GM21529 (cell line): ENCODE data around the gene MAFG.
A peak's percentile ranks its signal among the peaks of the same experiment; 100 is the strongest.

Source experiments
- ATAC-seq: cut with Tn5 transposase; IDR thresholded peaks from one replicate; pipeline ENCODE4 v1.9.1; 2021; ENCODE audit not compliant: unreplicated experiment

Gene MAFG

DNA sequence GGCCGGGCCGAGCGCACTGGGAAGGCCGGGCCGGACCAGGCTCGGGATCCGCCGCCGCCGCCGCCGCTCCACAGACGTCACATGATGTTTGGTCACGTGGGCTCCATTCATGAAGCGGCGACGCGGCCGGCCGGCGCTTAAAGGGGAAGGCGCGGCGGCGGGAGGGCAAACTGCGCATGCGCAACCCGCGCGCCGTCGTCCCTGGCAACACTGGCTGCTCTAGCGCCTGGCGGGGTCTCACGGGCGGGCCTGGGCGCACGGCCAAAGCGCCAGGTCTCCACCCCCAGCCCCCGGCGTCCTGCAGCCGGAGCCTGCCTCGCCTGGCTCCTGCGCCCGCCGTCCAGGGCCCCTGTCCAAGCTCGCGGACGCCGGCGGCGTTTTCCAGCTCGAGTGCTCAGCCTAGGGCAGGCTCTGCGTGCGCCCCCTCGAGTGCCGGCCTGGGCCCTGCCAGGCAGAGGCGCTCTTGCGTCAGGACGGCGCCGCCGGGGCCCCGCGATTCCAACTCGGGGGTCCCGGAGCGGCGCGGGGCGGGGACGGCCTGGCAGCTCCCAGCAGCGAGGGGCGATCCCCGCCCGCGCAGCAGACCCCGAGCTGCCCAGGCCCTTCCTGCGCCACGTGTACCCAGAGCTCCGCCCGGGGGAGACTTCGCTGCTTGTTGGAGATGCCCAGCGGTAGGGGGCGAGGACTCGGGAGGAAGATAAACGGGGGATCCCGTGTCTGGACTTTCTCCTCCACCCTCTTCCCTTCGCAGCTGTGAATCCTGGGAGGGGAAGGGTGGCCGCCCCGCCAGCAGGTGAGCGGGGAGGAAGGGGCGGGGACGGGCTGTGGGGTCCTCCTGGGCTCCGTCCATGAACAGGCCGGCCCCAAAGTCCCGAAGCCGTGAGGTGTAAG is at the start of gene MAFG:
MAFG (minus strand) TSS at position 83 of the 891 bp plus-strand sequence. CDS start 4,550 bp downstream, outside the sequence.
- peak; percentile 54 for ATAC-seq

DNA sequence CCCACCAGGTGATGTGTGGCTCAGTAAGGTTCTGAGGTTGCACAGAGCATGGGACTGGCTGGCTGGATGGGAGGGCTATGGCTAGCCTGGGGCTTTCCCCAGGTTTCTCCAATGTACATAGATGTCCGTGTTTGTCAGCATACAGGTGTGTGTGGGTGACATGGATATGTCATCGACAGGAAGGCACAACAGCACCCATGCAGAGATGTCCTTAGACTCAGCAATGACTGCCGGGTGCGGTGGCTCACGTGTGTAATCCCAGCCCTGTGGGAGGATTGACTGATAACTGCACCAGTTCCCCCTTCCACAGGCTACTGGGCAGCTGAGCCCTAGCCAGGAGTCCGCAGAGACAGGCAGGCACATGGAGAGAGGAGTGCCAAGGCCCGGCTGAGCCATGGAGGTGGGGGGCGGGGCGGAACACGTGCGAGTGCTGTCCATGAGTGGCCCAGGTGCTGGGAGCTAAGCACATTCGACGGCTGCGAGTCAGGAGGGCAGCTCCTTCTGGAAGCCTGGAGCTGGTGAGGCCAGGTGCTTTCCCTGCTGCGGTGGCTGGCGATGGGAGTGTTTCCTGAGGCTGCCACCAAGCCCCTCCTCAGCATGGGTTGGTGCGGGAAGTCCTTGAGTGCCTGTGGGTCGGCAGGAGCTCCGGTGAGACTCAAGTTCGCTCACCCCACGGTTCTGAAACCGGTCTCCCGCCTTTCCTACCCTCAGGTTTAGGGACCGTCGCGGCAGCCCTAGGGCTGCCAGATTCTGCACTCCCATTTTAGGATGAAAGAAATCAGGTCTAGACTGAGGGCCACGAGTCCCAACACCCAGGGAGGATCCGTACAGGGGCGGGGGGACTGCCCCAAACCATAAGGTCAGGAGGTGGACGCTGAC is 49.0 kb upstream of the MAFG start:
- peak; percentile 20 for ATAC-seq

DNA sequence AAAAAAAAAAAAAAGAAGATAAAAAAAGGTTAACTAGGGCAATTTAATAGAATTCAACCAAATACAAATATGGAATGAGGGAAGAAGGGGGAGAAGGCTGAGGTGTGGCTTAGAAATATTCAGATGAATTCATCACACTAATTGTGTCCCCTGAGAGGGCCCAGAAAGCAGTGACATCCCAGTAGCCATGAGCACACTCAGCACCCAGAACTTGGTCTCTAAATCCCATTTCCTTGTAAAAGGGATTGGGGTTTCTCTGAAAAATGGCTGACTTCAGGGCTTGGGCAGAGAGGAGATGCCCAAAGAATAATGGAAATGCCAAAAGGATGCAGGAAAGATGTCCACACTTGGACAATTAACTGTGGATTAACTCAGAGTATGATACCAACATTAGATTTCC is 45.9 kb upstream of the MAFG start:
- ATAC-seq = no peak

DNA sequence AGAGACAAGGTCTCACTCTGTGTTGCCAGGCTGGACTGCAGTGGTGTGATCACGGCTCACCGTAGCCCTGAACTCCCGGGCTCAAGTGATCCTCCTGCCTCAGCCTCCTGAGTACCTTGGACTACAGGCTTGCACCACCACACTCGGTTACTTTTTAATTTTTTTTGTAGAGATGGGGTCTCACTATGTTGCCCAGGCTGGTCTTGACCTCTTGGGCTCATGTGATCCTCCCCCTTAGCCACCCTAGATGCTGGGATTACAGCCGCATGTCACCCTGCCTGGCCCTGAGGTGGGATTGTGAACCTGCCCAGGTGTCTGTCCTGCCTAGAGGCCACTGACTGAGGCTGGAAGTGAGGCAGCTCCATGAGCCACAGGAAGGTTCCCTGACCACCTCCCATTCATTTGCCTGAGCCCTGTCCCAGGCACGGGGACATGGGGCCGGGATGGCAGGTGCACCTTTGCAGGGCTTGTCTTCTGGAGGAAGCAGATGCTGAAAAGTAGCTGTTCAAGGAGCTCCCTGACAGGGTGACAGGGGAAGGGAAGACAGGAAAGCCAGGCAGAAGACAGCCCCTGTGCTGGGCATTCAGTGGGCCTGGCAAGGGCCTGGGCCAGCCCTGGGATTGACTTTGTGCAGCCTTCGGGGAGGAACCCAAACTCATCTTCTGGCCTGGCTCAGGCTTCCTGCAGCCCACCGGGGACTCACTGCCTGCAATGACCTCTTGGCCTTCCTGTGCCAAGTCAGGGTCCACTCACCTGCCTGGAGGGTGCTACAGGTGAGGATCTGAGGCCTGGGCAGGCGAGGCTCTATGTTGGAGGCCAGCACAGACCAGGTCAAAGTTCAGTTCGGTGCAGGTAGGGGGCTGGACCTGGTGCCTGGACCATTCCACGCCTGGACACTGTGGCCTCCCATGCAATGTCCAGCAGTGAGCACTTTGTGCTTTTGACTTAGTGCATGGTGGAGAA is 41.6 kb upstream of the MAFG start:
- no peak for ATAC-seq

- no peak for ATAC-seq
Measured at GRCh38 chr17:81968396-81968745, 40.8 kb upstream of the MAFG start.

DNA sequence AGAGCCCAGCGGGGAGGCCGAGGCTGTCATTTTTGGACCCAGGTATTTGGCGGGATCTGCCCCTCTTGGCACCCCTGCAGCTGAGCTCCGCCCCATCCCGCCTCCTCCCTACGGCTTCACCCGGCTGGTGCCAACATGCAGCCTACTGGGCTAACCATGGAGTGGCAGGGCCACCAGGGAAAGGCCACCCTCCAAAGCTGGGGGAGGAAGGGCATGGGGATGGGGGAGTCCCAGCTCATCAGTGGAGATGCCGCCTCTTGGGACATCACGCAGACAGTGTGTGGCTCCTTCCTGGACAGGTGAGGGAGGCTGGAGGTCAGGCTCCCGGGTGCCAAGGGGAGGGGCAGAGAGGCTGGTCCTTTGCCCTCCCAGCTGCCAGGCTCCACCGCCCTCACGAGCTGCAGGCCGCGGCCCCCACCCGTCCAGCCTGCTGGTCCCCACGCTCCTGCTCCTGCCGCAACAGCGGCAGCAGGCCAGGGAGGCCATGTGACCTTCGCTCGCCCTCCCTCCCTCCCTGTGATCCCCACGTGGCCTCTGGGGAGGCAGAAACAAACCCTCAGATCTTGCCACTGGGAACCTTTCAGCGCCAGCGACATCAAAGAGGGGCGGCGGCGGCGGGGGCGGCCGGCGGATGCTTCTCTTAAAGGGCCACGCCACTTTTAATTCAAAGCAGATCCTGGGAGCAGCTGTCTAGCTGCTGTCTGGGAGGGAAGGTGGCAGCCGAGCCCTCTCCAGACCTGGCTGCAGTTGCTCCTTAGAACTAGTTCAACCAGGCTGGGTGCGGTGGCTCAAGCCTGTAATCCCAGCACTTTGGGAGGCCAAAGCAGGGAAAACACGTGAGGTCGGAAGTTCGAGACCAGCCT is 40.2 kb upstream of the MAFG start:
- no peak for ATAC-seq

- ATAC-seq = no peak
Measured at GRCh38 chr17:81967244-81967532, 39.7 kb upstream of the MAFG start.

DNA sequence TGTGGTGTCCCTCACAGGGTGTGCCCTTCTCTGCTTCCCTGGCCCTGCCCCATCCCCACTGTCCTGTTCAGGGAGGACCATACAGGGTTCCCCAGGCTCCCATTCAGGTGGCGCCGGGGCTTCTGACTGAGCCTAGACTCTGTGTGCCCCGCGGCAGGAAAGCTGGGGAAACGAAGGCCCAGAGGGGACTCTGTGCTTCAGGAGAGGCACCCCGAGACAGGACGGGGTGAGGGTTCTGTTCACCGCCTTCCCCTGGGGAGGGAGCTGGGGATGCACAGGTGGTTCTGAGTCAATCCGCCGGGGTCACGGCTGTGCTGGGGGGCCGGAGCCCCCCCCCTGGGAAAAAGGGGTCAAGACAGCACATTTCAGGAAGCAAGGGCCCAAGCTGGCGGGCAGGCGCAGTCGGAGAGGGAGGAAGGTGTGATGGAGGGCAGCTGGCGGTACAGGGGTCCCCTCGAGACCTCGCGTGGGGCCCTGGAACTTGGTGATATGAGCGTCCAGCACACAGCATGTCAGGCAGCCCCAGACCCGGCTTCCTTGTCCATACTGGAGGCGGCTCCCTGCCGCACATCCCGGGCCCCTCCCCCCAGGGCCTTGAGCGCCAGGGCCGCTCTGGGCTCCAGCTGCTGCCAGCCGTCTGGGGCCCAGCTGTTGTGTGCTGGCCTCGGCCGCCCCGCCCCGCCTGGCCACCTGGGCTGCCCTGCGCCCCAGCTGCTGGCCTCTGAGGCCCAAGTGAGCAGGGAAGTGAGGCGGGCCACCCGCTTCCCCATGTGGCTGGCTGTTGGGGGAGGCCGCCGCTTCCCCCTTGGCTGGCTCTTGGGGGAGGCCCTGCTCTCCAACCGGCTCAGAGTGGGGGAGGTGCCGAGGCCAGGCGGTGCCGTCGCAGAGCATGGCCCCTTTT is 39.1 kb upstream of the MAFG start:
- no peak for ATAC-seq

- no peak for ATAC-seq
Measured at GRCh38 chr17:81964081-81964849, 36.7 kb upstream of the MAFG start.

DNA sequence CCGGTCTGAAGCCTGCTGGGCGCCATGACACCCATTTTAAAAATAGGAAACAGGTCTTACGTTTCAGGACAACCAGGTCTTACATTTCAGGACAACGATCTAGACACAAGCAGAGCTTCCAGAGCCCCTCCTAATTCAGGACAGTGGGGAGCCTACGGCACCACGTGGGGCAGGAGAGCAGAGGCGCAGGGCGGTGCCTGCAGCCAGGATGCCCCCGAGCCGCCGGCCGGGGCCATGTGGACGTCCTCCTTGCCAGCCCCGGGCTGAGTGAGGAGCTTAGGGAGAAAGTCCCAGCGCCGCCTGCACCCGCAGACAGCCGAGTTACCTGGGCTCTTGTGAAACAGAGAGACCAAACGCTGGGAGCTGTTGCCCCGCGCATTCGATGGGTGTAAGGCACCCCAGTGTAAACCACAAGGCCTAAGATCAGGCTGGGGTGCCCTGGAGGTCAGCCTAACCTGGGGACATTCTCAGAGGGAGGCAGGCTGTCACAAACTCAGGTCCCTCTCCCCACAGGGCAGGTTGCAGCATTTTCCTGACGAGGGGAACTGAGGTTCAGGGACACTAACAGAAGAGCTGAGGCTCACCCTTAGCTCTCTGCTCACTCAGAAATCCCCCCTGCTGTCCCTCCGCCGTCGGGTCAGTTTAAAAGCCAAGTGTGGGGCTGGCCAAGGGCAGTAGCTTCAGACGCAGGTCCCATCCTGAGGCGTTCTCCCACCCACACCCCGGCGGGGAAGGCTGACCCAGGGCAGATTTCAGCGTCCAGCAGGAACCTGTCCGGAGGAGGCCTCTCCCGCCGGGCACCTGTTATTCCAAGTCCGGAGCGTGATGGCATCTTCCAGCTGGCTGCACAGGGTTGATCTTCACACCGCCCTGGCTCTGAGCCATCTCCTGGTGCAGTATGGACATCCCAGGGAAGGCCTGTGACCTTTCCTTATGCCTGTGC is 35.2 kb upstream of the MAFG start:
- ATAC-seq = no peak

DNA sequence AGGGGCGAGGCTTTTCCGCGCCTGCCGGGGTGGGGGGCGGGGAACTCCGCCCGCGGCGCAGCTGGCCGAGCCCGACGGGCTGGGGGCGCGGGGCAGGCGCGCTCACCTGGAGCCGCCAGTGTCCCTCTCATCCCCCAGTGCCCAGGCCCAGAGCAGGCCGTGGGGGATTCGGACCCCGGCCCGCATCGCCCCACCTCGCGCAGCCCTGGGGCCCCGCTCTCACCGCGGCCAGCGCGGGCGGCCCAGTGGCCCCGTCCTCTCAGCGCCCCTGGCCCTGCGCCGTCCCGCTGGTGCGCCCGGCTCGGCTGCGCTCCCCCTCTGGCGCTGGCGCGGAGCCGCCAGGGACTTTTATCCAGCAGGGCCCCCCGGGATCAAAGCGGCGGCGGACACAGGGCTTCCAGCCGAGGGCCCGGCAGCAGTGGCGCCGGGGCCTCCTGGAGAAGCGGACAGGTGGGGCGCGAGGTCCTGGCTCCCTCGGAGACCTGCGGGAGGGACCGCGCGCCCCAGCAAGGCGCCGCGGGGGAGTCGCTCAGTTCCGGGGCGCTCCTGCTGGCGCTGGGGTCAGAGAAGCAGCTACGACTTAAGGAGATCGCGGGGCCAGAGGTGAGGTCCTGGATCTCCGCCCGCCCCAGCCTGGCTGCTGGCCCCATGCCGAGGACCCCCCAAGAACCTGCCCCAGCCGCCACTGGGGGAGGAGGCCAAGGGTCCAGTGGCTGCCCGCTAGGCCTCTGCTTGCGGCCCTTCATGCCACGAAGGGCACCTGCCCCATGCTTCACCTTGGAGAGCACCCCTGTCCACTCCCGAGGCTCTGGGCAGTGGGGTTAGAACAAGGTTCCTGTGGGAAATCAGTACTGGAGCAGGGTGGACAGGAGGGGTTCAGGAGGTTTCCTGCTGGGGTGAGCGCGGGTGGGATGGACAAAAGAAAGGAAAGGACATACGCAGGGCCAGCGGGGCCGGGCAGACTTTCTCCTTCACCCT is 34.3 kb upstream of the MAFG start:
- ATAC-seq = no peak

DNA sequence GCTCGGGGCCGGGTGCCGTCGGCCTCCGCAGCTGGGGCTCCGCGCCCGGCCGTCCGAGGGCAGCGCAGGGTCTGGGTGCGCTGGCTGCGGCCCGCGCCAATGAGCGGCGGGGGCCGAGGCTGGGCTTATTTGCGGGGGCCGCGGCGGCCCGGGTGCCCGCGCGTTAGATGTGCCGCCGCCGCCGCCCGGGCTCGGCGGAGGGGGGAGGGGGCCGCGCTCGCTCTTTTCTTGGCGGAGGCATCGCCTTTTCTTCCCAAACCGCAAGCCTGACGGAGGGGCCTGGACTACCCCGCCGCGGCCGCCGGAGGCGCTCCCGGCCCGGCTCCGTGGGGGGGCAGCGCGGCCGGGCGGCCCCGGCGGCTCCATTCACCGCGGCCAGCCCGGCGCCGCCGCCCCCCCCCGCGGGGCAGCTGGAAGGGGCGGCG is 33.6 kb upstream of the MAFG start, which contains the start of gene NOTUM:
NOTUM (minus strand) TSS at position 101 of the 425 bp plus-strand sequence. CDS start 278 bp downstream, outside the sequence.
- ATAC-seq = no peak

DNA sequence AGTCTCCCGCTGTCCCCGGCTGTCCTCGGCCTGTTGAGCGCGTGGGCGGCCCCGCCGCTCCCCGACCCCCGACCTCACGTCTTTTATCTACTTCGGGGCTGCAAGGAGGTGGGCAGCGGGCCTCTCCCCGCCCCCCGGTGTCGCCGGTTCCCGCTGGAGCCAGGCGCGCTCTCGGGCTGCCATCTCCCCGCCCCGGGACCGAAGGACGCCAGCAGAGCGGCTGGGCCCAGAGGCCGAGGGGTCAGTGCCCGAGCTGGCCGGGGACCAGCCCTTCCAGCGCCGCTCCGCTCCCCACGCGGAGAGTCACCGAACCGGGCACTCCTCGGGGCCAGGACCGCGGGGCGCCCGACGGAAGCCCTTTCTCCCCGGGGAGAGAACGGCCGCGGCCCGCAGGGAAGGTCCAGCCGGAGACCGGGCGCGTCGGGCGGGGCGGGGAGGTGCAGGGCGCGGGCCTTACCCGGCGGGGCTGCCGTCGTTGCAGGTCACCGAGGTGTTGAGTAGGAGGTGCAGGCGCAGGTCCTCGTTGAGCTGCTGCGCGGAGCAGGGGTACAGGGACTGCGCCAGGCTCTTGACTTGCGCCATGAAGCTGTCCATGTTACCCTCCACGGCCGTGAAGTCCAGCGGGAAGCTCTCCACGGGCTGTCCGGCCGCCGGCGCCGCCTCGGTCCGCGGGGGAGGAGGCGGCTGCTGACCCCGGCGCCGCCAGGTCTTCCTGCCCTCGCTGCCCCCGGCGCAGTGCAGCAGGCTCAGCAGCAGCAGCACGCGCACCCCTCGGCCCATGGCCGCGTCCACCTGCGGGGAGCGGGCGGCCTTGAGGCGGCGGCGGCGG is 32.8 kb upstream of the MAFG start:
- no peak for ATAC-seq

DNA sequence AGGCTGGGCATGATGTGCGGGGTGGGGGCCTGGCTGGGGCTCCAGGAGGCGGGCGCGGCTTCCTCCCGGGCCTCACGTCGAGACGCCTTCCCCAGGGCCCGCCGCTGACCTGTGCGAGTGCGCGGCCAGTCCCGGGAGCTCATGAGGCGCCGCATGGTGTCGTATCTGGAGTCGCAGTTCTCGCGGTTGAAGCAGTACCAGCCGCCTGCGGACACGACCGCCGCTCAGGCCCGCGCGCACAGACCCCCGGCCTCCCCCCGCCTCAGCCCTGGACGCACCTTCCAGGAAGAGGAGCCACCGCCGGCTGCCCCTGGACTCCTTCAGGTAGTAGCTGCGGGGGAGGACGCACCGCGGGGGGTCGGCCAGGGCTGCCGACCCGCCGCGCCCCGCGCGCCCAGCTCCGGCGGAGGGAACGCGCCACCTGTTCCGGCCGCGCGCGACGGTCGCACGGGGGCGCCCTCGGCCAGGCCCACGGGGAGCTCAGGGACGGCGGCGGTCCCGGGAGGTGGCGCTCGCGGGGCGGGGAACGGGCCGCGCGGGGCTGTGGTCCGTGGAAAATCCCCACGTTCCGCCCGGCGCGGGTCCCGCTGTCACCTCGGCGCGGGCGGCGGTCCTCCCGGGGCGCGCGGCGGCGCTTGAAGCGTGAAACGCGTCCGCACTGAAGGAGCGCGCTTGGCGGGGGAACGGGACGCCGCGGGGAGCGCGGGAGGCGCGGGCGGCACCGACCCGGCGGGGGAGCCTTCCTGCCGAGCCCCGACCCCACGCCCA is 32.0 kb upstream of the MAFG start:
- peak; percentile 63 for ATAC-seq
